IMR-90 (cell line): ENCODE results near the gene MEPCE. TPM values are rescaled to one million over a fixed set of nuclear protein-coding genes. Genes with fewer than 3 reads are reported as not detected.

Experiments used
- ATAC-seq: fragments of 200-7000 bp; cut with Tn5 transposase; 2 replicates; pipeline ENCODE4 v1.9.1; 2020; ENCODE audit warnings: low read depth, mild to moderate bottlenecking, moderate library complexity
- BruUV-seq: library from RNA; stranded (reverse); fragments of 400-500 nt; replicated peaks from 2 replicates; lab custom pipeline; 2021; lab: Mats Ljungman, UMichigan
- CTCF ChIA-PET: fragments of 300-600 bp; formaldehyde crosslinking; extraction: SDS; loops from one replicate; lab custom pipeline; 2021; ENCODE audit warnings: antibody characterized with exemption; lab: Yijun Ruan, JAX
- POLR2A ChIA-PET: fragments of 300-600 bp; sonication (Branson Sonifier 250); formaldehyde crosslinking; loops from one replicate; lab custom pipeline; 2022; ENCODE audit warnings: antibody characterized with exemption; ENCODE audit not compliant: unreplicated experiment; lab: Charles Lee
- DNase-seq: peaks from one replicate; pipeline ENCODE4 v3.0.0; 2013
- H2AFZ ChIP-seq: replicated peaks from 2 replicates; pipeline ENCODE3; 2013; ENCODE audit warnings: low read length, mild to moderate bottlenecking; ENCODE audit not compliant: poor library complexity
- H2AK5ac ChIP-seq: 2 replicates; pipeline ENCODE4 v1.6.1; 2013; ENCODE audit warnings: low read depth, low read length, inconsistent platforms
- H2AK9ac ChIP-seq: replicated peaks from 2 replicates; pipeline ENCODE3; 2013; ENCODE audit warnings: mild to moderate bottlenecking, low read depth, low read length, moderate library complexity; ENCODE audit not compliant: poor library complexity
- H2BK120ac ChIP-seq: 2 replicates; pipeline ENCODE4 v1.6.1; 2013; ENCODE audit warnings: low read depth, low read length, inconsistent platforms
- H2BK15ac ChIP-seq: 3 replicates; pipeline ENCODE4 v1.6.1; 2013; ENCODE audit warnings: low read depth, low read length, inconsistent platforms
- H2BK20ac ChIP-seq: 2 replicates; pipeline ENCODE4 v1.6.1; 2013; ENCODE audit warnings: low read depth, mild to moderate bottlenecking, inconsistent platforms, low read length, moderate library complexity
- H2BK5ac ChIP-seq: 2 replicates; pipeline ENCODE4 v1.6.1; 2013; ENCODE audit warnings: mild to moderate bottlenecking, low read depth, low read length, inconsistent platforms; ENCODE audit not compliant: poor library complexity, severe bottlenecking
- H3K14ac ChIP-seq: replicated peaks from 2 replicates; pipeline ENCODE4 v1.6.1; 2013; ENCODE audit warnings: low read depth, low read length, inconsistent platforms
- H3K18ac ChIP-seq: 2 replicates; pipeline ENCODE4 v1.6.1; 2013; ENCODE audit warnings: low read depth, low read length, control low read depth
- H3K23ac ChIP-seq: 2 replicates; pipeline ENCODE4 v1.6.1; 2013; ENCODE audit warnings: low read depth, low read length, inconsistent platforms
- H3K27ac ChIP-seq: 2 replicates; pipeline ENCODE4 v1.5.1; 2013; ENCODE audit warnings: mild to moderate bottlenecking, control low read depth, low read length; ENCODE audit not compliant: insufficient read depth
- H3K27me3 ChIP-seq: 2 replicates; pipeline ENCODE4 v1.6.1; 2013; ENCODE audit warnings: low read length; ENCODE audit not compliant: control insufficient read depth, insufficient read depth
- H3K36me3 ChIP-seq: 2 replicates; pipeline ENCODE4 v1.6.1; 2013; ENCODE audit warnings: low read length, mixed read lengths; ENCODE audit not compliant: control insufficient read depth, insufficient read depth
- H3K4ac ChIP-seq: 2 replicates; pipeline ENCODE4 v1.6.1; 2013; ENCODE audit warnings: low read depth, low read length, inconsistent platforms
- H3K4me1 ChIP-seq: 2 replicates; pipeline ENCODE4 v1.6.1; 2013; ENCODE audit warnings: low read length, mixed read lengths; ENCODE audit not compliant: control insufficient read depth, insufficient read depth
- H3K4me2 ChIP-seq: 2 replicates; pipeline ENCODE4 v1.6.1; 2013; ENCODE audit warnings: low read depth, mild to moderate bottlenecking, control low read depth, low read length, moderate library complexity
- H3K4me3 ChIP-seq: 2 replicates; pipeline ENCODE4 v1.5.1; 2013; ENCODE audit warnings: low read depth, mild to moderate bottlenecking, control low read depth, low read length, moderate library complexity; ENCODE audit not compliant: insufficient read depth
- H3K56ac ChIP-seq: 2 replicates; pipeline ENCODE4 v1.6.1; 2013; ENCODE audit warnings: low read length, inconsistent platforms; ENCODE audit not compliant: insufficient read depth; ENCODE audit errors: extremely low read depth
- H3K79me1 ChIP-seq, 2 experiments: 2 replicates each; pipeline ENCODE4 v1.6.1; 2013; ENCODE audit warnings: low read length in 2 of 2, inconsistent platforms in 1 of 2, low read depth in 1 of 2
- H3K9ac ChIP-seq: 2 replicates; pipeline ENCODE4 v1.6.1; 2013; ENCODE audit warnings: low read depth, low read length, control low read depth
- H3K9me1 ChIP-seq: 2 replicates; pipeline ENCODE4 v1.6.1; 2013; ENCODE audit warnings: low read length, inconsistent platforms; ENCODE audit not compliant: insufficient read depth
- H3K9me3 ChIP-seq: 2 replicates; pipeline ENCODE4 v1.6.1; 2013; ENCODE audit warnings: low read length; ENCODE audit not compliant: control insufficient read depth, insufficient read depth
- H4K20me1 ChIP-seq: 2 replicates; pipeline ENCODE4 v1.6.1; 2013; ENCODE audit warnings: low read length, inconsistent platforms; ENCODE audit not compliant: insufficient read depth
- H4K5ac ChIP-seq: 2 replicates; pipeline ENCODE4 v1.6.1; 2013; ENCODE audit warnings: mild to moderate bottlenecking, low read depth, low read length, control low read depth
- H4K8ac ChIP-seq, 2 experiments: 2 replicates each; pipeline ENCODE4 v1.6.1; 2013; ENCODE audit warnings: low read depth in 2 of 2, low read length in 2 of 2, control low read depth in 1 of 2, inconsistent platforms in 1 of 2
- H4K91ac ChIP-seq: 2 replicates; pipeline ENCODE4 v1.6.1; 2013; ENCODE audit warnings: low read depth, low read length, inconsistent platforms; ENCODE audit not compliant: insufficient read depth
- BHLHE40 ChIP-seq: fragments of 150-350 bp; IDR thresholded peaks from 2 replicates; pipeline ENCODE4 v1.6.1; 2016; ENCODE audit warnings: mild to moderate bottlenecking, low read depth, low read length
- CHD1 ChIP-seq: IDR thresholded peaks from 2 replicates; pipeline ENCODE4 v1.6.1; 2012; ENCODE audit warnings: low read depth, low read length, improper control_type of control experiment
- FOS ChIP-seq: fragments of 150-350 bp; IDR thresholded peaks from 2 replicates; pipeline ENCODE4 v1.6.1; 2016; ENCODE audit warnings: low read depth, low read length
- MAFK ChIP-seq: IDR thresholded peaks from 2 replicates; pipeline ENCODE4 v1.6.1; 2012; ENCODE audit warnings: low read depth, low read length, improper control_type of control experiment
- MAZ ChIP-seq: IDR thresholded peaks from 2 replicates; pipeline ENCODE4 v1.6.1; 2012; ENCODE audit warnings: low read depth, mild to moderate bottlenecking, low read length, improper control_type of control experiment, moderate library complexity, borderline replicate concordance
- MXI1 ChIP-seq: IDR thresholded peaks from 2 replicates; pipeline ENCODE4 v1.6.1; 2012; ENCODE audit warnings: low read depth, mild to moderate bottlenecking, low read length, moderate library complexity, borderline replicate concordance
- NFE2L2 ChIP-seq: fragments of 150-350 bp; IDR thresholded peaks from 2 replicates; pipeline ENCODE4 v1.6.1; 2016; ENCODE audit warnings: low read depth, mild to moderate bottlenecking, low read length
- POLR2A ChIP-seq: IDR thresholded peaks from 2 replicates; pipeline ENCODE4 v1.6.1; 2012; ENCODE audit warnings: mild to moderate bottlenecking, low read depth, low read length
- RAD21 ChIP-seq: IDR thresholded peaks from 2 replicates; pipeline ENCODE4 v1.6.1; 2012; ENCODE audit warnings: low read length, improper control_type of control experiment
- RCOR1 ChIP-seq: IDR thresholded peaks from 2 replicates; pipeline ENCODE4 v1.6.1; 2012; ENCODE audit warnings: mild to moderate bottlenecking, low read length, improper control_type of control experiment; ENCODE audit not compliant: insufficient replicate concordance
- RFX5 ChIP-seq: IDR thresholded peaks from 2 replicates; pipeline ENCODE4 v1.8.0; 2012; ENCODE audit warnings: low read depth, mild to moderate bottlenecking, low read length, moderate library complexity
- SMC3 ChIP-seq: fragments of 150-350 bp; IDR thresholded peaks from 2 replicates; pipeline ENCODE4 v1.6.1; 2016; ENCODE audit warnings: low read depth, mild to moderate bottlenecking, antibody characterized with exemption, low read length, moderate library complexity
- USF2 ChIP-seq: fragments of 150-350 bp; IDR thresholded peaks from 2 replicates; pipeline ENCODE4 v1.6.1; 2017; ENCODE audit warnings: mild to moderate bottlenecking, antibody characterized with exemption, low read length, low read depth
- WGBS, 2 experiments: methylation state at CpG; one replicate each; pipeline versions ENCODE4 v1.1.5 to v1.1.7; 2013; ENCODE audit warnings: missing lambda C conversion rate in 2 of 2; ENCODE audit not compliant: insufficient read length in 1 of 2; ENCODE audit errors: extremely low coverage in 2 of 2; 5-methylcytosine and 5-hydroxymethylcytosine counted together
- dilution Hi-C: fragments of 300-500 bp; cut with HindIII; formaldehyde crosslinking; loops from one replicate; pipeline ENCODE4 v1.14.3; 2018; ENCODE audit warnings: low sequenced_read_pairs; ENCODE audit not compliant: unreplicated experiment
- in situ Hi-C: fragments of 300-500 bp; cut with MboI; formaldehyde crosslinking; loops from 3 replicates; pipeline ENCODE4 v1.14.3; 2019; ENCODE audit warnings: low sequenced_read_pairs, inconsistent platforms, mixed read lengths
- intact Hi-C: fragments of 100-400 bp; cut with micrococcal nuclease; formaldehyde crosslinking; loops from 2 replicates; pipeline ENCODE4 v1.10.0; 2022
- polyA plus RNA-seq, 3 experiments: library from polyadenylated mRNA; depleted of rRNA; stranded (reverse); fragments of >200 nt; gene quantifications; 2 replicates each; pipeline ENCODE4 v1.2.3, GENCODE V29; 2012; ENCODE audit warnings: low replicate concordance in 1 of 3
- total RNA-seq: library from RNA; depleted of rRNA; stranded (reverse); fragments of >200 nt; gene quantifications from 2 replicates; pipeline ENCODE4 v1.2.3, GENCODE V29; 2012
- TF ChIP-seq, protein P1 (sequence below): conservative IDR thresholded peaks from 2 replicates; pipeline ENCODE4 v1.5.1; 2012; ENCODE audit warnings: mild to moderate bottlenecking, low read depth, low read length, improper control_type of control experiment
- TF ChIP-seq, protein P2 (sequence below): fragments of 150-350 bp; IDR thresholded peaks from 2 replicates; pipeline ENCODE4 v1.6.1; 2016; ENCODE audit warnings: low read depth, mild to moderate bottlenecking, low read length, moderate library complexity, borderline replicate concordance

The MEPCE gene
- total and polyA plus RNA-seq, 2 of the 4 experiments (the other 2 are of a cell fraction): 18.2 to 22.9 TPM

- Histone ChIP-seq H2BK20ac (no peak overlapping the region), H3K27me3 (peaks cover 54% of the 10 kb centered on the region), H4K91ac (no peak overlapping the region), H3K9ac (no peak overlapping the region), H3K4me2 (no peak overlapping the region), H3K18ac (no peak overlapping the region), H3K4me1 (no peaks in the 10 kb centered on the region), H3K9me3 (no peaks in the 10 kb centered on the region), H3K27ac (no peak overlapping the region), H3K56ac (no peak overlapping the region), H2BK120ac (no peak overlapping the region), H4K20me1 (no peaks in the 10 kb centered on the region), H2AK5ac (no peak overlapping the region), H3K36me3 (no peaks in the 10 kb centered on the region), H3K4me3 (no peak overlapping the region), H4K5ac (no peak overlapping the region), H2BK15ac (no peak overlapping the region), H3K79me1 (no peaks in the 10 kb centered on the region), H3K23ac (no peak overlapping the region), H3K4ac (no peak overlapping the region), H2BK5ac (no peak overlapping the region), H3K9me1 (no peaks in the 10 kb centered on the region; the same call in 1 of the 2 replicates), H4K8ac (no peak overlapping the region), H2AFZ (no peak overlapping the region), H3K14ac (no peak overlapping the region), H2AK9ac (no peak overlapping the region)
- intact Hi-C loops (no loop called here), in situ Hi-C loops (no loop called here), dilution Hi-C loops (no loop called here)
- no peak for ATAC-seq
- WGBS, 2 experiments: no CpG with 5 or more reads among the region's 3 CpGs
- POLR2A ChIA-PET: no interaction called here
- no peak for TF ChIP-seq RCOR1
- TF ChIP-seq NFE2L2: no peak
- TF ChIP-seq, protein P1, sequence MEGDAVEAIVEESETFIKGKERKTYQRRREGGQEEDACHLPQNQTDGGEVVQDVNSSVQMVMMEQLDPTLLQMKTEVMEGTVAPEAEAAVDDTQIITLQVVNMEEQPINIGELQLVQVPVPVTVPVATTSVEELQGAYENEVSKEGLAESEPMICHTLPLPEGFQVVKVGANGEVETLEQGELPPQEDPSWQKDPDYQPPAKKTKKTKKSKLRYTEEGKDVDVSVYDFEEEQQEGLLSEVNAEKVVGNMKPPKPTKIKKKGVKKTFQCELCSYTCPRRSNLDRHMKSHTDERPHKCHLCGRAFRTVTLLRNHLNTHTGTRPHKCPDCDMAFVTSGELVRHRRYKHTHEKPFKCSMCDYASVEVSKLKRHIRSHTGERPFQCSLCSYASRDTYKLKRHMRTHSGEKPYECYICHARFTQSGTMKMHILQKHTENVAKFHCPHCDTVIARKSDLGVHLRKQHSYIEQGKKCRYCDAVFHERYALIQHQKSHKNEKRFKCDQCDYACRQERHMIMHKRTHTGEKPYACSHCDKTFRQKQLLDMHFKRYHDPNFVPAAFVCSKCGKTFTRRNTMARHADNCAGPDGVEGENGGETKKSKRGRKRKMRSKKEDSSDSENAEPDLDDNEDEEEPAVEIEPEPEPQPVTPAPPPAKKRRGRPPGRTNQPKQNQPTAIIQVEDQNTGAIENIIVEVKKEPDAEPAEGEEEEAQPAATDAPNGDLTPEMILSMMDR: no peak
- TF ChIP-seq MAZ: no peak
- TF ChIP-seq POLR2A: no peak
- TF ChIP-seq RAD21: no peak
- no peak for TF ChIP-seq SMC3
- no peak for TF ChIP-seq RFX5
- TF ChIP-seq BHLHE40: no peak
- no peak for TF ChIP-seq MXI1
- TF ChIP-seq, protein P2, sequence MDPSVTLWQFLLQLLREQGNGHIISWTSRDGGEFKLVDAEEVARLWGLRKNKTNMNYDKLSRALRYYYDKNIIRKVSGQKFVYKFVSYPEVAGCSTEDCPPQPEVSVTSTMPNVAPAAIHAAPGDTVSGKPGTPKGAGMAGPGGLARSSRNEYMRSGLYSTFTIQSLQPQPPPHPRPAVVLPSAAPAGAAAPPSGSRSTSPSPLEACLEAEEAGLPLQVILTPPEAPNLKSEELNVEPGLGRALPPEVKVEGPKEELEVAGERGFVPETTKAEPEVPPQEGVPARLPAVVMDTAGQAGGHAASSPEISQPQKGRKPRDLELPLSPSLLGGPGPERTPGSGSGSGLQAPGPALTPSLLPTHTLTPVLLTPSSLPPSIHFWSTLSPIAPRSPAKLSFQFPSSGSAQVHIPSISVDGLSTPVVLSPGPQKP: no peak
- TF ChIP-seq FOS: no peak
- no peak for TF ChIP-seq MAFK
- no peak for TF ChIP-seq USF2
- TF ChIP-seq CHD1: no peak
- CTCF ChIA-PET: interaction anchor here (0.6 kb wide), 1 partner anchor 18 kb away, joined by 3 read pairs; no protein-coding TSS in a partner anchor
- no peak for DNase-seq
- BruUV-seq: no TSS peak
Observed at GRCh38 chr7:100400041-100400440, 29.6 kb upstream of the MEPCE start.
